H1 (cell line): ENCODE data around the gene PLXNA3. TPM values are rescaled to one million over a fixed set of nuclear protein-coding genes. Genes with fewer than 3 reads are reported as not detected.
A peak's percentile ranks its signal among the peaks of the same experiment; 100 is the strongest.

Source experiments
- CTCF ChIA-PET: fragments of 300-600 bp; sonication (Branson Sonifier 250); formaldehyde crosslinking; loops from one replicate; lab custom pipeline; 2021; ENCODE audit not compliant: partially characterized antibody; lab: Charles Lee
- POLR2A ChIA-PET: fragments of 300-600 bp; sonication (Branson Sonifier 250); formaldehyde crosslinking; loops from one replicate; lab custom pipeline; 2021; ENCODE audit warnings: inconsistent platforms; ENCODE audit not compliant: partially characterized antibody; lab: Charles Lee
- DNase-seq, 2 experiments: peaks; one replicate each; pipeline versions ENCODE4 v3.0.0 to v3.0.0-alpha.2; 2010 to 2022; ENCODE audit warnings: low spot score in 2 of 2, low read depth in 1 of 2, mixed read lengths in 1 of 2
- FAIRE-seq: peaks from 2 replicates; lab custom pipeline; 2011; peaks lifted over from hg19 to GRCh38; lab: Jason Lieb, UNC
- H2AFZ ChIP-seq: 2 replicates; pipeline ENCODE4 v1.8.1; 2012; ENCODE audit warnings: low read length, inconsistent platforms
- H2AK5ac ChIP-seq: 2 replicates; pipeline ENCODE4 v1.6.1; 2013; ENCODE audit warnings: low read depth, low read length
- H2BK120ac ChIP-seq: replicated peaks from 2 replicates; pipeline ENCODE3; 2013; ENCODE audit warnings: low read depth, low read length, inconsistent platforms
- H2BK12ac ChIP-seq: 2 replicates; pipeline ENCODE4 v1.6.1; 2013; ENCODE audit warnings: low read depth, low read length
- H2BK15ac ChIP-seq: 2 replicates; pipeline ENCODE4 v1.6.1; 2013; ENCODE audit warnings: low read length
- H2BK20ac ChIP-seq: 2 replicates; pipeline ENCODE4 v1.6.1; 2013; ENCODE audit warnings: low read length
- H2BK5ac ChIP-seq: 2 replicates; pipeline ENCODE4 v1.6.1; 2013; ENCODE audit warnings: low read depth, low read length
- H3K14ac ChIP-seq: 2 replicates; pipeline ENCODE4 v1.6.1; 2013; ENCODE audit warnings: inconsistent platforms; ENCODE audit not compliant: insufficient read length
- H3K18ac ChIP-seq: 2 replicates; pipeline ENCODE4 v1.6.1; 2013; ENCODE audit warnings: low read length; ENCODE audit errors: extremely low read depth
- H3K23ac ChIP-seq: 2 replicates; pipeline ENCODE4 v1.6.1; 2013; ENCODE audit warnings: inconsistent platforms; ENCODE audit not compliant: insufficient read length
- H3K23me2 ChIP-seq: 2 replicates; pipeline ENCODE4 v1.6.1; 2013; ENCODE audit warnings: low read depth, low read length
- H3K27ac ChIP-seq: 2 replicates; pipeline ENCODE4 v1.6.1; 2011; ENCODE audit warnings: low read depth, low read length, inconsistent platforms
- H3K27me3 ChIP-seq, 4 experiments: replicated peaks in 1 of 4; 1 replicate in 1 of 4; 2 replicates in 3 of 4; pipeline versions ENCODE4 v1.6.1 to v1.8.1; 2011 to 2013; ENCODE audit warnings: low read length in 3 of 4, mild to moderate bottlenecking in 3 of 4, inconsistent platforms in 2 of 4, mixed read lengths in 2 of 4, moderate library complexity in 1 of 4; ENCODE audit not compliant: control insufficient read depth in 3 of 4, insufficient read depth in 3 of 4; ENCODE audit errors: extremely low read depth in 1 of 4
- H3K36me3 ChIP-seq, 4 experiments: 2 replicates each; pipeline versions ENCODE4 v1.6.1 to v1.8.1; 2011 to 2013; ENCODE audit warnings: mild to moderate bottlenecking in 4 of 4, low read length in 3 of 4, moderate library complexity in 2 of 4, control low read depth in 1 of 4, inconsistent platforms in 1 of 4; ENCODE audit not compliant: insufficient read depth in 4 of 4, control insufficient read depth in 2 of 4
- H3K4ac ChIP-seq: replicated peaks from 2 replicates; pipeline ENCODE3; 2013; ENCODE audit warnings: low read length, low read depth, mixed read lengths, inconsistent platforms; ENCODE audit not compliant: insufficient read length
- H3K4me1 ChIP-seq, 4 experiments: replicated peaks in 1 of 4; 1 replicate in 1 of 4; 2 replicates in 3 of 4; pipeline versions ENCODE4 v1.6.1 to v1.8.1; 2011 to 2013; ENCODE audit warnings: low read length in 3 of 4, inconsistent platforms in 2 of 4, mixed read lengths in 1 of 4; ENCODE audit not compliant: insufficient read depth in 4 of 4, control insufficient read depth in 3 of 4
- H3K4me2 ChIP-seq, 2 experiments: 2 replicates each; pipeline versions ENCODE4 v1.6.1 to v1.8.1; 2011 to 2013; ENCODE audit warnings: low read depth in 2 of 2, low read length in 2 of 2, control low read depth in 1 of 2, inconsistent platforms in 1 of 2, mild to moderate bottlenecking in 1 of 2; ENCODE audit not compliant: insufficient read depth in 1 of 2
- H3K4me3 ChIP-seq, 4 experiments: fragments of 200-600, 300-600 bp in 1 of 4; sonication (generic), shearing (Covaris generic), sonication (Bioruptor Twin) in 1 of 4; 2 replicates each; pipeline versions ENCODE4 v1.5.1 to v1.8.1; 2011 to 2016; ENCODE audit warnings: low read length in 4 of 4, low read depth in 3 of 4, control low read depth in 2 of 4, inconsistent platforms in 2 of 4, mild to moderate bottlenecking in 2 of 4, mixed read lengths in 1 of 4, moderate library complexity in 1 of 4; ENCODE audit not compliant: insufficient read depth in 2 of 4; ENCODE audit errors: extremely low read depth in 1 of 4
- H3K56ac ChIP-seq: replicated peaks from 2 replicates; pipeline ENCODE3; 2013; ENCODE audit warnings: low read depth, mild to moderate bottlenecking, mixed read lengths, low read length, inconsistent platforms; ENCODE audit not compliant: insufficient read length
- H3K79me1 ChIP-seq: 2 replicates; pipeline ENCODE4 v1.6.1; 2013; ENCODE audit warnings: low read depth, low read length, control low read depth
- H3K79me2 ChIP-seq, 2 experiments: 2 replicates each; pipeline versions ENCODE4 v1.6.1 to v1.8.1; 2012 to 2013; ENCODE audit warnings: low read length in 2 of 2, mild to moderate bottlenecking in 2 of 2, inconsistent platforms in 1 of 2; ENCODE audit not compliant: insufficient read depth in 2 of 2, control insufficient read depth in 1 of 2
- H3K9ac ChIP-seq, 4 experiments: replicated peaks in 1 of 4; 1 replicate in 1 of 4; 2 replicates in 3 of 4; pipeline versions ENCODE4 v1.6.1 to v1.8.1; 2011 to 2013; ENCODE audit warnings: low read depth in 3 of 4, low read length in 3 of 4, control low read depth in 2 of 4, mild to moderate bottlenecking in 2 of 4, moderate library complexity in 2 of 4, inconsistent platforms in 1 of 4; ENCODE audit errors: extremely low read depth in 1 of 4
- H3K9me3 ChIP-seq, 2 experiments: 2 replicates each; pipeline versions ENCODE4 v1.6.1 to v1.8.1; 2012 to 2013; ENCODE audit warnings: mild to moderate bottlenecking in 2 of 2, moderate library complexity in 2 of 2, control low read depth in 1 of 2, inconsistent platforms in 1 of 2, low read depth in 1 of 2, low read length in 1 of 2, mixed read lengths in 1 of 2; ENCODE audit not compliant: insufficient read depth in 2 of 2
- H4K20me1 ChIP-seq, 2 experiments: replicated peaks in 1 of 2; 2 replicates each; pipeline versions ENCODE3 to v1.8.1; 2011 to 2013; ENCODE audit warnings: inconsistent platforms in 2 of 2, low read length in 2 of 2, mild to moderate bottlenecking in 1 of 2; ENCODE audit not compliant: insufficient read depth in 2 of 2, control insufficient read depth in 1 of 2
- H4K5ac ChIP-seq: 2 replicates; pipeline ENCODE4 v1.6.1; 2013; ENCODE audit warnings: low read length, low read depth, mixed read lengths, inconsistent platforms; ENCODE audit not compliant: insufficient read length
- H4K8ac ChIP-seq: 2 replicates; pipeline ENCODE4 v1.8.0; 2013; ENCODE audit warnings: mild to moderate bottlenecking, moderate library complexity, low read length, inconsistent platforms; ENCODE audit not compliant: insufficient read depth; ENCODE audit errors: extremely low read depth
- H4K91ac ChIP-seq: replicated peaks from 2 replicates; pipeline ENCODE3; 2013; ENCODE audit warnings: low read length, mixed read lengths, inconsistent platforms; ENCODE audit not compliant: insufficient read length
- EGR1 ChIP-seq: IDR thresholded peaks from 2 replicates; pipeline ENCODE4 v1.6.1; 2011; ENCODE audit warnings: low read depth, low read length, borderline replicate concordance
- EZH2 ChIP-seq: fragments of 200-600 bp; sonication (generic); IDR thresholded peaks from 2 replicates; pipeline ENCODE4 v1.7.1; 2012; ENCODE audit warnings: low read depth, mild to moderate bottlenecking, moderate library complexity, low read length, inconsistent platforms; ENCODE audit not compliant: severe bottlenecking
- GABPA ChIP-seq: IDR thresholded peaks from 2 replicates; pipeline ENCODE4 v1.6.1; 2011; ENCODE audit warnings: mild to moderate bottlenecking, low read length, moderate library complexity, borderline replicate concordance; ENCODE audit not compliant: insufficient read depth
- GTF2F1 ChIP-seq: IDR thresholded peaks from 2 replicates; pipeline ENCODE4 v1.6.1; 2012; ENCODE audit warnings: low read depth, low read length, improper control_type of control experiment, borderline replicate concordance
- HDAC2 ChIP-seq, 2 experiments: fragments of 300-600 bp in 1 of 2; sonication (generic) in 1 of 2; IDR thresholded peaks; 2 replicates each; pipeline ENCODE4 v1.6.1; 2011 to 2012; ENCODE audit warnings: low read depth in 2 of 2, low read length in 2 of 2, mild to moderate bottlenecking in 2 of 2, moderate library complexity in 2 of 2, borderline replicate concordance in 1 of 2, inconsistent platforms in 1 of 2
- POLR2A ChIP-seq, 2 experiments: IDR thresholded peaks; 1 replicate in 1 of 2; 2 replicates in 1 of 2; pipeline ENCODE4 v1.6.1; 2011; ENCODE audit warnings: low read depth in 2 of 2, low read length in 2 of 2, mild to moderate bottlenecking in 2 of 2; ENCODE audit errors: control extremely low read depth in 1 of 2
- POLR2AphosphoS5 ChIP-seq: IDR thresholded peaks from 2 replicates; pipeline ENCODE4 v1.6.1; 2011; ENCODE audit warnings: low read depth, low read length
- RFX5 ChIP-seq: IDR thresholded peaks from 2 replicates; pipeline ENCODE4 v1.6.1; 2011; ENCODE audit warnings: low read depth, low read length, improper control_type of control experiment, borderline replicate concordance
- SIX5 ChIP-seq: IDR thresholded peaks from 2 replicates; pipeline ENCODE4 v1.6.1; 2011; ENCODE audit warnings: mild to moderate bottlenecking, low read depth, low read length
- SP1 ChIP-seq: IDR thresholded peaks from 2 replicates; pipeline ENCODE4 v1.6.1; 2011; ENCODE audit warnings: low read depth, low read length
- SP2 ChIP-seq: IDR thresholded peaks from 2 replicates; pipeline ENCODE4 v1.6.1; 2012; ENCODE audit warnings: mild to moderate bottlenecking, low read length, inconsistent platforms
- TAF1 ChIP-seq: IDR thresholded peaks from 2 replicates; pipeline ENCODE4 v1.6.1; 2011; ENCODE audit warnings: mild to moderate bottlenecking, low read depth, low read length
- ZNF274 ChIP-seq: IDR thresholded peaks from 2 replicates; pipeline ENCODE4 v1.7.0; 2012; ENCODE audit warnings: low read length, borderline replicate concordance; ENCODE audit errors: extremely low read depth
- WGBS, 2 experiments: shearing (Covaris generic) in 1 of 2; methylation state at CpG; one replicate each; pipeline versions ENCODE4 v1.1.6 to v1.1.7; 2013 to 2015; ENCODE audit warnings: low lambda C conversion rate in 2 of 2, mixed read lengths in 2 of 2, inconsistent platforms in 1 of 2, low coverage in 1 of 2, missing lambda C conversion rate in 1 of 2; ENCODE audit not compliant: insufficient replicate concordance in 2 of 2, insufficient coverage in 1 of 2, insufficient read length in 1 of 2; ENCODE audit errors: extremely low coverage in 1 of 2, missing lambda C conversion rate in 1 of 2; 5-methylcytosine and 5-hydroxymethylcytosine counted together
- polyA plus RNA-seq, 7 experiments: library from polyadenylated mRNA; depleted of rRNA in 3 of 7; stranded (reverse) in 5 of 7; unstranded in 2 of 7; fragments of >200 nt in 5 of 7; fragments of 200-250 nt in 2 of 7; gene quantifications; 1 replicate in 5 of 7; 2 replicates in 1 of 7; 4 replicates in 1 of 7; pipeline versions ENCODE4 v1.2.1 to v1.2.3, GENCODE V29; 2011 to 2013; ENCODE audit warnings: missing spikeins in 2 of 7, mixed read lengths in 2 of 7
- total RNA-seq: library from RNA; stranded (reverse); fragmentation: NEBNext Ultra II Directional; extraction: Animal tissue kit (Norgen Biotek cat#: 25700); gene quantifications from 2 replicates; pipeline ENCODE4 v1.2.1, GENCODE V29; 2021
- TF ChIP-seq, protein P1 (sequence below): IDR thresholded peaks from 2 replicates; pipeline ENCODE4 v1.6.1; 2011; ENCODE audit warnings: low read depth, mild to moderate bottlenecking, low read length; ENCODE audit not compliant: insufficient read depth

The PLXNA3 gene
- total and polyA plus RNA-seq, 2 of the 8 experiments (the other 6 are each of a cell fraction or from before 2014, with no cell fraction given): 10.7 to 18.2 TPM

DNA sequence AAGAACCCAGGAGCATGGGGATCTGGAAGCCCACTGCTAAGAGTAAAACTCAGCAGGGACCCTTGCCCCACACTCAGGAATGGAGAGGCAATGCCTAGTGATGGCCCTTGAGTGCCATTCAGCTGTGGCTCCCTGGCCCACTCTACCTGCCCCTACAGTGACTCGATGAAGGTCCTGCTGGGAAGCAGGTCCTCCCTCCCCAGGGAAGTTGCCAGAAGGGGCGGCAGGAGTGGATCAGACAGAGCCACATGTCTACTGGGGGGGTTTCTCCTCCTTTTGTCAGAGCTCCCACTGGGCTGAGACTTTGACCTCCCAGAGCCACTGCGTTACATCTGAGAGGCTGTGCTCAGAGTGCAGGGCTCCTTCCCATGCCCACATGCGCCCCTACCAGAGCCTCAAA is 31.1 kb downstream of the PLXNA3 start:
- Histone ChIP-seq H3K23ac (no peak overlapping the region), H3K4me2 (peak overlapping the region; percentile 69 to 72; a peak in 3 of 4 replicates), H3K9me3 (no peaks in the 10 kb centered on the region), H3K4ac (no peak overlapping the region), H3K4me3 (no peak overlapping the region), H2BK20ac (no peak overlapping the region), H3K23me2 (no peaks in the 10 kb centered on the region; the same call in 1 of the 2 replicates), H4K8ac (no peak overlapping the region), H2BK120ac (no peak overlapping the region), H2BK12ac (no peak overlapping the region), H4K5ac (no peak overlapping the region), H3K18ac (no peak overlapping the region), H3K9ac (no peak overlapping the region), H2BK5ac (no peak overlapping the region), H4K20me1 (peaks cover 1 to 2% of the 10 kb centered on the region in 2 experiments), H2AK5ac (no peak overlapping the region), H3K79me2 (no peaks in the 10 kb centered on the region), H2BK15ac (no peak overlapping the region), H3K27me3 (no peaks in the 10 kb centered on the region; a peak in 1 of 7 replicates), H4K91ac (no peak overlapping the region), H3K36me3 (peaks cover 0 to 12% (median 0%) of the 10 kb centered on the region in 4 experiments; a peak in 2 of 8 replicates), H3K14ac (no peak overlapping the region), H3K79me1 (no peaks in the 10 kb centered on the region), H3K4me1 (peaks cover 0 to 12% (median 3%) of the 10 kb centered on the region in 4 experiments; a peak in 4 of 7 replicates), H2AFZ (no peak overlapping the region), H3K27ac (no peak overlapping the region), H3K56ac (no peak overlapping the region)
- 88% methylated on average over 3 of the region's 4 CpGs; no CpG with 5 or more reads in 1 of the 2 experiments for WGBS, 2 experiments
- DNase-seq (no peak), FAIRE-seq (no peak)
- CTCF ChIA-PET: interaction anchor here (0.8 to 2.0 kb wide), 4 partner anchors 14 to 60 kb away, joined by 3 to 6 read pairs (median 3); partner anchors contain the start of gene ATP6AP1
- POLR2A ChIA-PET: interaction anchor here (0.7 to 1.9 kb wide), 10 partner anchors 8 to 118 kb away, joined by 3 to 7 read pairs (median 4); partner anchors contain the start of gene DNASE1L1
- TF ChIP-seq SP1 (no peak), TAF1 (no peak), ZNF274 (no peak), POLR2AphosphoS5 (no peak), POLR2A (IDR thresholded peaks at IDR 0.05; ENCODE audit: control extremely low read depth in 1 of 2, low read depth in 2 of 2, low read length in 2 of 2) (no peak), GTF2F1 (no peak), SP2 (no peak), EZH2 (no peak), GABPA (no peak), SIX5 (no peak), RFX5 (no peak), HDAC2 (IDR thresholded peaks at IDR 0.05; ENCODE audit: borderline replicate concordance in 1 of 2, low read depth in 2 of 2, low read length in 2 of 2) (no peak), EGR1 (no peak)
- TF ChIP-seq, protein P1, sequence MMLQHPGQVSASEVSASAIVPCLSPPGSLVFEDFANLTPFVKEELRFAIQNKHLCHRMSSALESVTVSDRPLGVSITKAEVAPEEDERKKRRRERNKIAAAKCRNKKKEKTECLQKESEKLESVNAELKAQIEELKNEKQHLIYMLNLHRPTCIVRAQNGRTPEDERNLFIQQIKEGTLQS: no peak
